MM.1S (cell line): ENCODE results near the gene MORN4.

Source experiments
- CTCF ChIP-seq: fragments of 300-600 bp; sonication (generic); IDR thresholded peaks from 2 replicates; pipeline ENCODE4 v1.5.1; 2016; ENCODE audit warnings: antibody characterized with exemption, low read length, mixed read lengths
- EZH2 ChIP-seq: fragments of 300-600 bp; sonication (generic); optimal IDR thresholded peaks from 2 replicates; pipeline ENCODE3; 2017; ENCODE audit warnings: low read depth, mild to moderate bottlenecking, antibody characterized with exemption, low read length, mixed read lengths

- TF ChIP-seq CTCF (no peak), EZH2 (no peak)
Observed at GRCh38 chr10:97673736-97674525, 40.6 kb upstream of the MORN4 start.
